GM21367 (cell line): ENCODE results near the gene HOXA3.

Experiments
- ATAC-seq: cut with Tn5 transposase; IDR thresholded peaks from one replicate; pipeline ENCODE4 v1.9.1; 2021; ENCODE audit not compliant: unreplicated experiment

HOXA3 gene

DNA sequence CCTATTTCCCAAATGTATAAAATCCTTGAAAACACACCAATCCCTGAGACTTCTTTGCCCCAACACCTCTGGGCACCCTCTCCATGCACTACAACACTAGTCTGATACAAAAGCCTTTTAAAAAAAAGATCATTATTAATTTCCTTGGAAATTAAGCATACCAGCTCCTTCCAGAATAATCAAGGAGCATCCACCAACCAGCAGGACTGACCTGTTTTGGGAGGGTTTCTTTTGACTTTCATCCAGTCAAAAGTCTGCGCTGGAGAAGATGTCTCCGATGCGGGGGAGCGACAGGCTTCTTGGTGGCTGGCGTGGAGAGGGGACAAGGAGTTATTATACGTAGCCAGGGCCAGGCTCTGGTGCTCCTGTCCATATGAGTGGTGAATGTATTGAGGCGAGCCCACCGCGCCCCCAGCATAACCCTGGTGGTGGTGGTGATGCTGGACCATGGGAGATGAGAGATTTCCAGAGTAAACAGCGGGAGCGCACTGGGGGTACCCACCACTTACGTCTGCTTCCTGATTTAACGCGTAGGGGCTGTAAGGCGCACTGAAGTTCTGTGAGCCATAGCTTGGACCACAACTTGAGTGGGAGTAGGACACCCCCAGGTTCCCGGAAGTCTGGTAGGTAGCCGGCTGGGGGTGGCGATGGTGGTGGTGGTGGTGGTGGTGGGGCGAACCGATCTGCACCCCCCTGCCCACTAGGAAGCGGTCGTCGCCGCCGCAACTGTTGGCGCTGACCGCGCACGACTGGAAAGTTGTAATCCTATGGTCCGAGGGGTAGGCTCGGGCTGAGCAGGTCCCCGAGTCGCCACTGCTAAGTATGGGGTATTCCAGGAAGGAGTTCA lies 57.1 kb downstream of the HOXA3 start:
- no peak for ATAC-seq

DNA sequence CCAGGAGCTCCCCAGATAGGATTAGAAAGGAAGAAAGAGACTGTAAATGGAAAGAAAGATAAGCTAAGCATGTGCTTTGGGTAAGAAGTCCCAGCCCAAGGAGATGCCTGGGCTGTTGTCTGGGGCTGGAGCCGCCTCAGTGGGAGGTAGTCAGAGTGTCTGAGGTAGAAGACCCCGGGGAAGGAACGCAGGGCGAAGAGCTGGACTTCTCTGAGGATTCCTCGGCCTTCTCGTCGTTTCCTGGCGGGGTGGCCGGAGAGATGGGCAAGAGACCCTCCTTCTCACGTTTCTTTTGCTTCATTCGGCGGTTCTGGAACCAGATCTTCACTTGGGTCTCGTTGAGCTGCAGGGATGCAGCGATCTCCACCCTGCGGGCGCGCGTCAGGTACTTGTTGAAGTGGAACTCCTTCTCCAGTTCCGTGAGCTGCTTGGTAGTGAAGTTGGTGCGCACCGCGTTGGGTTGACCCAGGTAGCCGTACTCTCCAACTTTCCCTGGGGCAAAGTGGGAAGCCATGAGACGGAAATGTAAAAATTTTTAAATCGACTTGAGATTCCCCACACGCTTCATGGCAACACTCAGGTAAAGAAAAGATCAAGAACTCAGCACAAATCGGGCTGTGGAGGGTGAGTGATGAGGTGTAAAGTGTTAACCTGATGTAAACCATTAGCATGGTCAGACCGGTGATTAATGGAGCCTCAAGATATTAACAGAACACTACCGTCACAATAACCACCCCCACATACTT lies 57.9 kb downstream of the HOXA3 start:
- ATAC-seq: no peak

- ATAC-seq: no peak
Observed at GRCh38 chr7:27093184-27093895, 59.0 kb downstream of the HOXA3 start.

DNA sequence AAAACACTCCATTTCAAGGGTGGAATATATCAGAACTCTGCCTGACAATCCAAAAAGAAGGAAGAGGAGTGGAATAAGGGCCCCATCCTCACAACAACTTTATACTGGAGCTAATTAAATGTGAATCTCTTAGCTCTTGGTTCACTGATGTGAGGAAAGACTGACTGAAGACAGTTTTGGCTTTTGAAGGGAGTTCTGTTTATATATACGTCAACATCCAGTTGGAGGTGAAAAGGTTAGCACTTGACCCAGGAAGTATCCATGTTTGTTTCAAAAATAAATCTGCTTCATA lies 59.6 kb downstream of the HOXA3 start:
- no peak for ATAC-seq

GRCh38 chr7:27091941-27092818 lies 60.2 kb downstream of the HOXA3 start:
- ATAC-seq: no peak

- no peak for ATAC-seq
Observed at GRCh38 chr7:27091105-27091504, 61.3 kb downstream of the HOXA3 start.

GRCh38 chr7:27088002-27088922 lies 64.1 kb downstream of the HOXA3 start:
- ATAC-seq: no peak

DNA sequence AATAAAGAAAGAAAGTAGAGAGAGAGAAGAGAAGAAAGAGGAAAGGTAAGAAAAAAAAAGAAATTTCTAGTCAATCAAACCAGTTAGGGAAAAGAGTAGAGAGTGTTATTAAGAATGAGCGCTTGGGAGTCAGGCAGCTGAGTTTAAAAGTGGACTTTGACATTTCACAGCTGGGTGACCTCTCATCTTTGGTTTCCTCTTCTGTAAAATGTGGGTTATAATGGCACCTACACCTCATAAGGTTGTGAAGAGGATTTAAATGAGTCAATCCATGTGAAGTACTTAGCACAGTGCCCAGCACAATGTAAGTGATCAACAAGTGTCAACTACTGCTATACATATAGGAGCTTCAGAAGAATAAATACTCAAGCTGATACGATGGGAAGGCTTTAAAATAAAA lies 68.7 kb downstream of the HOXA3 start:
- ATAC-seq: no peak

- no peak for ATAC-seq
Observed at GRCh38 chr7:27082171-27082570, 70.2 kb downstream of the HOXA3 start.

DNA sequence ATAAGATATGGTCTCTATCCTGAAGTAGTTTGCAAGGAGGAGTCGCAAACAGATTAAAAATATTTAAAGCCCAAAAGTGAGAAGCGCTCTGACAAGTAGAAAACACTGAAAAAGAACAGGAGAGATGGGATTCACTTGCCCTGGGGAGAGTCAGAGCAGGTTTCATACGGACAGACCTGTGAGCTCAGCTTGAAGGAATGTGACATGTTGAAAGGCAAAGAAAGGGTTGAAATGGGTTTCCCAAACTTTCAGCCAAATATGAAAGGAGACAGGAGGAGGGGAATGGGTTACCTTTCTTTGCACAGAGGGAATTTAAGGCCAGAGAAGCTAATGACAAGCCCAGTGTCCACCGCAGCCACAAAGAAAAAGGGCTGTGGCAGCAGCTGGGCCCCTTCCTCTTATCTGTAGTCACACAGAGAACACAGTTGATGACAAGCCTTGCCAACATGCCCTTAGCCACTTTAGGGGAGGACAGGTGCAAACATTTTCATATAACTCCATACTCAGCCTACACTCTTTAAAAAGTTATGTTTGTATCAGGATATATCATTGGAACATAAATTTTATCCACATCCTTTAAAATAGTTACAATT lies 71.4 kb downstream of the HOXA3 start:
- no peak for ATAC-seq

GRCh38 chr7:27079234-27079975 lies 73.0 kb downstream of the HOXA3 start:
- ATAC-seq: no peak

- no peak for ATAC-seq
Observed at GRCh38 chr7:27078616-27079233, 73.7 kb downstream of the HOXA3 start.

DNA sequence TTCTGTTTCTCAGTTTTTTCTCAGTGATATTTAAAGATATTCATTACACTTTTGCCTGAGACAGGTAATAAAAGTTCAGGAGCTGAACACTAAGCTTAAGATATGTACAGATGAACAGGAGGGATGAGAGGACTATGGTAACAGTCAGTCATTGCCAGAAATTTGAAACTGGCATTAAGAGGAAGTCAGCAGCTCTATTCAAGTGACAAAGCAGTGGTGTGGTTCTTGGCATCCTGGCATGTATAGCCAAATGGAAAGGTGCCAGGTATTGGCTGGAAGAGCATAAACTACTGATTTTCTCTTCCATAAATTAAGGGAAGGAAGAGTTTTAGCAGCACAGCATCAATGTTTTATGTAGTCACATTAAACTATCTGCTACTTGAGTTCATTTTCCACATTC lies 79.3 kb downstream of the HOXA3 start:
- no peak for ATAC-seq

DNA sequence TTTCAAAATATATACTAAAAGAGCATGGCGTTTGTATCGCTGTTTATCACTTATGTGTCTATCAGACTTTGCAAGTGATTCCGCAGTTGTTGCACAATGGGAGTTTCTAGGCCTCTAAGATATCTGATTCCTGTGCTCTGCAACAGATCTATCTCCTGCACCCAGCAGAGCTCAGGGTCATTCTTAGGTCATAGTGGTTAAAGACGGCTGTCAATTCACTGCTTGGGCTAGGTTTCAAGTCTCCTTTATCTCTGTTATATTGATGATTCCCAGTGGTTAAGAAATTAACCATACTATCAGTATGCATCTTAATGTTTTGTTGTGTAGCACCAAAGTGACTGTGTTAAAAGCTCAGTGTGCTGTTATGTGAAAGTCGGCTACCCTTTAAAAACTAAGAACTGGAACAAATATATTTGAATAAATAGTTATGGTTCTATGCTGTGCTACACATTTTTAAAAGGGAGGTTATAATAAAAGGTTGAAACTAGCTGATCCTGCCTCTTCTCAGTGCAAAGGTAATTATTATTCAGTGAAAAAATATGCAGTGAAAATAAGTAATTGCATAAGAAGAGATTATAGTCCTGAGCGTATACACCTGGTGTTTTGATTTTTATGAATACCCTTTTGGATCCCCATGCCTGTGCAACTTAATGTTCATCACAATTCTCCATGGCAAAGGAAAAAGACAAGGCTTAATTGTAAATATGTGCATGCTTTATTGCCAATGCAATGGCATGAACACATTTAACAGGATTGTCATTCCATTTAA lies 80.6 kb downstream of the HOXA3 start:
- no peak for ATAC-seq

DNA sequence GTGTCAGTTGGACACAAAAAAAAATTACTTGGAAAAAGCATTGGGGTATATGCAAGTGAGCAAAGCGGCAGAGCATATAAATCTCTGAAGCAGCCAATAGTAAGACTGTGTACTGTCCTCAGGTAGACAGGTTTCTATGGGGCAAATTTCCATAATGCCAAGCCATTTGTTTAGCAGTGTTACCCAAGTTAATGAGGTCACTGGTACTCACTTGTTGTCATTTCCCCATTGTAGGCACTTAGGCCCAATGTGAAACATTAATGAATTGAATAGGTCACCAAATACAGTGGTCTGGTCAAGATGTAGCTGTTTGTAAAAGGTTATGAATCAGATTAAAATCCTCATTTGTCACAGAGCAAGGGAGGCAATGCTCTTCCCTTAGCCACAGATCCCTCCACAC lies 84.1 kb downstream of the HOXA3 start:
- ATAC-seq: no peak

- no peak for ATAC-seq
Observed at GRCh38 chr7:27066148-27066547, 86.2 kb downstream of the HOXA3 start.

DNA sequence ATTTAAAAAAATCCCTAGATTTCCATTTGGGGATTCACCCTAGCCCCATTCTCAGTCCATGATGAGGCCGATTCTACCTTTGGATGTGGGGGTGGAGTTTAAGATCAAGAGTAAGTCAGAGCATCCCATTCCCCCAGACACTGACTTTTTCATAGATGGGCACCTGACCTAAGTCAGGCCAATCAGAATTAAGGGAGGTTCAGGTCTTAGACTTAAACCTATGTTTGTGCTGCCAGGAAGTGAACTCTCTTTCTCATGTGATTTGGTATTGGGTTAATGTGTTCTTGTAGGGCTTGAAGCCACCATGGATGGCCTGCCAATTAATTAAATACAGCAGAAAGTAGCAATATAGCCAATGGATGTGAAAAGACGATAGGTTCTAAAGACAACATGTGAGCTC lies 86.7 kb downstream of the HOXA3 start:
- ATAC-seq: no peak

DNA sequence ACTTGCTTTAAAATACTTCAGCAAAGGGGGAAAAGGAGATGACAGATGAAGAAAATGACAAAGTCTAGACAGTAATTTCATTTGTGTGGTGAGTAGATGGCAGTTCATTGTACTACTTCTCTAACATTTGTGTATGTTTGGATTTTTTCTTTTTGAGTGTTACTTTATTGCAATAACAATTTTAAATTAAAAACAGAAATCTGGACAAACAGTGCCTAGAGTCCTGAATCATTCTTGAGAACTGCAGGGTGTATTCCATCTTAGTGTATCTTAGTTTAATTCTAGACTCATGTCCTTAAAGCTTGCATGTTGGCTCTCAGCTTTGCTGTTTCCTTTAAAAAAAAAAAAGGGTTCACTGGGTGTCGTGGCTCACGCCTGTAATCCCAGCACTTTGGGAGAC lies 87.7 kb downstream of the HOXA3 start:
- ATAC-seq: no peak
